Ishikawa (cell line): ENCODE data around the gene ALMS1.

Experiments
- CEBPB ChIP-seq: IDR thresholded peaks from 2 replicates; pipeline ENCODE4 v1.6.1; 2012
- CREB1 ChIP-seq: IDR thresholded peaks from 2 replicates; pipeline ENCODE4 v1.6.1; 2012; ENCODE audit warnings: low read depth
- EGR1 ChIP-seq: IDR thresholded peaks from 2 replicates; pipeline ENCODE4 v1.6.1; 2012
- EP300 ChIP-seq: IDR thresholded peaks from 2 replicates; pipeline ENCODE4 v1.6.1; 2012; ENCODE audit warnings: borderline replicate concordance
- FOXM1 ChIP-seq: IDR thresholded peaks from 2 replicates; pipeline ENCODE4 v1.6.1; 2012; ENCODE audit warnings: low read depth, borderline replicate concordance
- MAX ChIP-seq: IDR thresholded peaks from 2 replicates; pipeline ENCODE4 v1.6.1; 2012
- RAD21 ChIP-seq: IDR thresholded peaks from 2 replicates; pipeline ENCODE4 v1.6.1; 2012; ENCODE audit warnings: low read depth
- REST ChIP-seq: IDR thresholded peaks from 2 replicates; pipeline ENCODE4 v1.6.1; 2012; ENCODE audit warnings: low read depth, mild to moderate bottlenecking
- TAF1 ChIP-seq: IDR thresholded peaks from 2 replicates; pipeline ENCODE4 v1.6.1; 2012; ENCODE audit warnings: low read depth, mild to moderate bottlenecking
- USF1 ChIP-seq: IDR thresholded peaks from 2 replicates; pipeline ENCODE4 v1.6.1; 2012

- TF ChIP-seq MAX (no peak), EP300 (no peak), TAF1 (no peak), REST (no peak), CREB1 (no peak), CEBPB (no peak), RAD21 (no peak), EGR1 (no peak), USF1 (no peak), FOXM1 (no peak)
Observed at GRCh38 chr2:73406996-73407395, 21.4 kb downstream of the ALMS1 start.
